Measurements from ENCODE around the gene WNT3. TPM values are rescaled to one million over a fixed set of nuclear protein-coding genes. Genes with fewer than 3 reads are reported as not detected.
"Not testable (repeated sequence)": the region's sequence is repeated elsewhere in the genome, so short reads cannot be mapped to it uniquely, and the experiment has no call there.

The WNT3 gene
- total RNA-seq, 1 donor from 2014 or later: 2.2 TPM

- Histone ChIP-seq H3K4me3 (no peak overlapping the region), H3K27me3 (ENCODE audit: low read depth) (peaks cover 23% of the 10 kb centered on the region), H3K36me3 (no peaks in the 10 kb centered on the region), H3K9me3 (no peaks in the 10 kb centered on the region), H3K27ac (no peak overlapping the region), H3K4me1 (no peaks in the 10 kb centered on the region)
- TF ChIP-seq CTCF (IDR thresholded peaks at IDR 0.05): no peak
- ATAC-seq (no peak), DNase-seq (no peak)
- intact Hi-C loops (cut with DNase I): no loop called here
These were observed 25.0 kb downstream of the WNT3 start for GRCh38 chr17:46793541-46793940.

GRCh38 chr17:46793023-46793422 lies 25.5 kb downstream of the WNT3 start:
- peaks cover 23% of the 10 kb centered on the region for H3K27me3 ChIP-seq (ENCODE audit: low read depth)
- H3K4me3 ChIP-seq; H3K27ac ChIP-seq; DNase-seq; H3K4me1 ChIP-seq; H3K9me3 ChIP-seq; intact Hi-C loops (cut with DNase I); H3K36me3 ChIP-seq; ATAC-seq: not testable (repeated sequence)

GRCh38 chr17:46792071-46792470 lies 26.4 kb downstream of the WNT3 start:
- ATAC-seq: no peak
- peaks cover 21% of the 10 kb centered on the region for H3K27me3 ChIP-seq (ENCODE audit: low read depth)
- TF ChIP-seq CTCF (IDR thresholded peaks at IDR 0.05): no peak
- H3K9me3 ChIP-seq: no peaks in the 10 kb centered on the region
- no peak overlapping the region for H3K4me3 ChIP-seq
- no peaks in the 10 kb centered on the region for H3K4me1 ChIP-seq
- intact Hi-C loops (cut with DNase I): no loop called here
- H3K36me3 ChIP-seq: no peaks in the 10 kb centered on the region
- H3K27ac ChIP-seq: no peak overlapping the region
- DNase-seq: no peak

- Histone ChIP-seq H3K27me3 (ENCODE audit: low read depth) (peaks cover 18% of the 10 kb centered on the region), H3K4me3 (no peak overlapping the region), H3K36me3 (no peaks in the 10 kb centered on the region), H3K4me1 (no peaks in the 10 kb centered on the region), H3K27ac (no peak overlapping the region), H3K9me3 (no peaks in the 10 kb centered on the region)
- intact Hi-C loops (cut with DNase I): no loop called here
- no peak for TF ChIP-seq CTCF (IDR thresholded peaks at IDR 0.05)
- ATAC-seq (no peak), DNase-seq (no peak)
These were observed 27.0 kb downstream of the WNT3 start for GRCh38 chr17:46791531-46791930.

- Histone ChIP-seq H3K27ac (no peak overlapping the region), H3K36me3 (no peaks in the 10 kb centered on the region), H3K4me3 (no peak overlapping the region), H3K4me1 (no peaks in the 10 kb centered on the region), H3K9me3 (no peaks in the 10 kb centered on the region), H3K27me3 (ENCODE audit: low read depth) (peaks cover 15% of the 10 kb centered on the region)
- ATAC-seq (no peak), DNase-seq (no peak)
- no peak for TF ChIP-seq CTCF (IDR thresholded peaks at IDR 0.05)
- intact Hi-C loops (cut with DNase I): no loop called here
These were observed 28.3 kb downstream of the WNT3 start for GRCh38 chr17:46790216-46790615.

- Histone ChIP-seq H3K27ac (no peak overlapping the region), H3K4me3 (no peak overlapping the region), H3K27me3 (ENCODE audit: low read depth) (peaks cover 11% of the 10 kb centered on the region), H3K36me3 (no peaks in the 10 kb centered on the region), H3K4me1 (no peaks in the 10 kb centered on the region), H3K9me3 (no peaks in the 10 kb centered on the region)
- ATAC-seq (no peak), DNase-seq (no peak)
- intact Hi-C loops (cut with DNase I): no loop called here
- no peak for TF ChIP-seq CTCF (IDR thresholded peaks at IDR 0.05)
These were observed 28.9 kb downstream of the WNT3 start for GRCh38 chr17:46789610-46790009.

Measured in lower lobe of right lung (tissue), 2 donors.